NOMO-1 treated with dmso at 0.1 percent for 144 hours (cell line): ENCODE results near the gene HES2.
"Not testable (repeated sequence)": the region's sequence is repeated elsewhere in the genome, so short reads cannot be mapped to it uniquely, and the experiment has no call there.

ENCODE experiments used
- DNase-seq: peaks from one replicate; lab custom pipeline; 2025; ENCODE audit not compliant: unreplicated experiment; lab: John Stamatoyannopoulos, UW

HES2 gene

DNA sequence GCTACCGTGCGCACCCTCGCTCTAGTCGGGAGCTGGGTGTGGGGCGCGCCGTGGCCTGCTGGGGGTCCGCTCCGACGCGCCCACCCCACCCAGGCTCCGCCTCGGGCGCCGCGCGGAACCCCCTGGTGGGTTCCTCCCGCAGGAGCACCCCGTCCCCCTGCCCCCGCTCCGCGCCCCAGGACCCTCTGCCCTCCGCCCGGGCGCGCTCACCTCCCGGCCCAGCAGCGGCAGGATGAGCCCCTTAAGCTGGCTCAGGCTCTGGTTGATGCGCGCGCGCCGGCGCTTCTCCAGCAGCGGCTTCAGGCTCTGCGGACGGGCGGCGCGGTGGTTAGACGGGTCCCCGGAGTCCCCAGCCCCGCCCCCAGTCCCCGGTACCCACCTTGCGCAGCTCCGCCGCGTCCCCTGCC is 319 bp downstream of the HES2 start:
- DNase-seq: no peak

DNA sequence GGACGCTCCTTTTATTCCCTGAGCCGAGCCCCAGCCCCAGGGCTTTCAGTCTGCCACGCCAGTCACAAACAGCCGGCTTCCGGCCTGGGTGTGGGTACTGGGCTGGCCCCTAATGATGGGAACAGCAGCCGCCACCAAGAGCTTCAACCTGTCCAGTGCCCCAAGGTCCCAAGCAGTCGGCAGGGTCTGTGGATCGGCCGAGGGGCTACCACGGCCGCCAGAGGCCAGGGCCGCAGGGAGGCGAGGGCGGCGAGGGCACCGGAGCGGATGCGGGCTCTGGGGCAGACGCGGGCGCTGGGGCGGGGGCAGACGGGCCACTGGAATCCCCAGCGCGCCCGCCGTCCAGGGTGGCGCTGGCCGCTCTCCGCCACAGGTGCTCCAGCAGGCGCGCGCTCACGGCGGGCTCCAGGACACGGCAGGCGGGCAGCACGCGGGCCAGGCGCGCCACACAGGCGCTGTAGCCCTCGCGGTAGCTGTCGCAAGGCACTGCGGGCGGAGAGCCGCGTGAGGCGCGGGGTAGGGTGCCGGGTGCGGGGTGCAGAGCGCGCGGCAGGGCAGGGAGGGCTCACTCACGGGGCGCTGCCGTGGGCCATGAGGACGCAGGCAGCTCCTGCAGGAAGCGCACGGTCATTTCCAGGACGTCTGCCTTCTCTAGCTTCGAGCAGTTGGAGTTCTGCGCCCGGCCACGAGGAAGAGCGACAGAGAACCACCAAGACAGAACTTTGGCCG is 887 bp downstream of the HES2 start:
- no peak for DNase-seq

DNA sequence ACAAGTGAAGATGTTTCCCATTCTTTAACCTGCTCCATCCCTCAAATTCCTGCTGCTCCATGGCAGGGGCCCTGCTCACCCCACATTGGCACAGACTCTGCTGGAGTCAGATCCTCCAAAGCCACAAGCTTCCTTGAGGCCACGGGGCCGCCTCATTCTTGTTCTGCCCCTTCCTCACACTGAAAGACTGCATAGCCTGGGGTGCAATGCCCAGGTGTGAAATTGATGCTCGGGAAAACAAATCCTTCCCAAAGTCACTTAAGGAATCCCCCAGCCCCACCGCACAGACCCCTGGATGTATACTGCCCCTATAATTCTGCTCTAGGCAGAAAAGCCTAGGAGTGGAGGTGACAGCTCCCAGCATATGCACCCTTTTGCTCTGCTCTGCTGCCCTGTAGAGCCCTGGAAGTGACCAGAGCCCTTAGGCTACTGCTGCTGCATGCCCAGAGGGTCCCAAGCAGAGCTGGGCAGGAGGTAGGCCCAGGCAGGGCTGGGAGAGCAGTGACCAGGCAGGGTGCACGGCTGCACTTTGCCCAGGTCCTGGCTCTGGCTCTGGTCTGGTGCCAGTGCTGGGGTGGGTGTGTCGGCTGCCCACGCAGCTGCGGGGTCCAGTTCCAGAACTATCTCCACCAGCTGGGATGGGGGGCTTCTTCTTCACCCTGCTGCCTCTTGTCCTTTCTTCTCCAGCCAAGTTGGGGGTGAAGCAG is 1.6 kb downstream of the HES2 start:
- no peak for DNase-seq

DNA sequence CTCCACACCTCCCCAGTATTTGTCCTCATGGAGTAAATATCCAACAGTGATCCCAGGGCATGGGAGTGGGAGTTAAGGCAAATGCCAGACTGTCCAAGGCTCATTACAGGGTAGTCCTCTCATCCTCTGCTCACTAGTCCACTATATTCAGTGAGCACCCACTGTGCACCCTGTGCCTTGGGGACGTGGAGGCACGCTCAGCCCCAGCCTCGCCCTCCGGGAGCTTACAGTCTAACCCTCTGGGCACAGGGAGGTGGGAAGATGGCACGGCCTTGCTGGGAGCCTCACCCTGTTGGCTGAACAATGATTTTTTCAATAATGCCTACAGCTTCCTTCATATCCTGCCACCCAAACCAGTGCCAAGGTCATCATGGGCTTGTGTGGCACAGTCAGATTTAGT is 2.8 kb downstream of the HES2 start:
- no peak for DNase-seq

DNA sequence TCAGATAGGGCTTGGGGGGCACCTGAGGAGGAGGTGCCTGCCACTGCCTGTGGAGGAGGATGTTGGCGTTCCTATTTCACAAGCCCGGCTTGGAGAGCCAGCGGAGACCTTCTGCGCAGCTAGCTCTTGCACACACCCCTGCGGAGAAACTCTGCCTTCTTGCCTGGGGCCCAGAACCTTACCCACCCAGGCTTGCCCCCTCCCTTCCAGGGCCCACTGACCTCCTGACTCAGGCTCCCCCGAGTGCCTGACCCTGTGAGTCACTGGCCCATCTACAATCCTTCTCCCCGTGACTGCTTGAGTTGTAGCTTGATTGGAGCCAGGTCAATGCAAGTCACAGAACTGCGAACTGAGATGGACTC is 3.4 kb downstream of the HES2 start:
- DNase-seq: no peak

DNA sequence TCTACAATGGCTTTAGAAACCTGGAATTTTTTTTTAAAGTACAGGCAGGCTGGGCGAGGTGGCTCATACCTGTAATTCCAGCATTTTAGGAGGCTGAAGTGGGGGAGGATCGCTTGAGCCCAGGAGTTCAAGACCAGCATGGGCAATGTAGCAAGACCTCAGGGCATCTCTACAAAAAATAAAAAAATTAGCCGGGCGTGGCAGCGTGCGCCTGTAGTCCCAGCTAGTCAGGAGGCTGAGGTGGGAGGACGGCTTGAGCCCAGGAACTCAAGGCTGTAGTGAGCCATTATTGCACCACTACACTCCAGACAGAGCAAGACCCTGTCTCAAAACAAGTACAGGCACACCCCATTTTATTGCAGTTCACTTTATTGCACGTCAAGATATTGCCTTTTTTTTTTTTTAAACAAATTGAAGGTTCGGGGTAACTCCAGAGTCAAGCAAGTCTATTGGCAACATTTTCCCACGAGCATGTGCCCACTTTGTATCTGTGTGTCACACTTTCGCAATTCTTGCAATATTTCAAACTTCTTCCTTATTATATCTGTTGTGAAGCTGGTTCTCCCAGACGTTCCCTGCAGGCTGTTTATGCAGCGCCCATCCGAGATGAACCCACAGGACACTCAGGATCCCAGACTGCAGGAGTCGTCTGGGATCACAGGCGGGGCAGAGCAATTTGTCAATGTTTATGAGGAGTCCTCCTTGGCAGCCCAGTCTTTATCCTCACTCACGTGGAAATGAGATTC is 4.7 kb downstream of the HES2 start:
- no peak for DNase-seq

DNA sequence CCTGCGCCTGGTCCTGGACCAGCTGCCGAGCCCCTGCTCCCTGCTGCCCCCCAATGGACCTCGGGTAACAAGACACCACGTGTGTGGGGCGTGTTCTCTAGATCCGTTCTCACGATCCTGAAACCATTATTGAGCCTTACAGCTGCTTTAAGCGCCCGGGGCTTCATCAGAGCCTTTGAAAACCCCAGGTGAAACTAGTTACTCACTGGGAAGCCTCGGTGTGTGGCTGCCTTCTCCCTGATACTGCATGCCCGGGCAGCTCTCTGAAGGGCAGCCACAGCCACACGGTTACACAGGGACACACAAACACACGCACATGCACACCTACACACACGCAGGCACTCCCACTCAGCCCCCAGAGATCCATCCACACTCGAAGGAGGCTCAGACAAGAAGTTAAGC is 5.3 kb downstream of the HES2 start:
- DNase-seq: no peak

DNA sequence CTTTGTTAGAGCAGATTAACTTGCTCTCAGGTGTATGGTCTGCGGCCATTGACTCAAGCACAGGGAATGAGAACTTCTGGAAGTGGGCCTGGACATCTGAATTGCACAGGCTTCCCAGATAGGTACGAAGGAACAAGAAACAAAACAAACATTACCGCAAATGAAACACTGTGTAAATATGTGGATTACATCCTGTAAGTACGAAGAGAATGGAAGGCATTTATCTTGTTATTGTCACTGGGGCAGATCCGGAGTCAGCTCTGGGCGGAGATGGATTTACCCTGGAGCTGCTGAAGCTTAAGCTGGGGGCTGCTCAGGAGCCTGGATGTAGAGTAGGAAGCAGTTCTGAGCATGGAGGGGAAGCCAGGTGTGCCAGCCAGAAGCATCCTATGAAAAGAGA is 6.8 kb downstream of the HES2 start:
- DNase-seq: no peak

DNA sequence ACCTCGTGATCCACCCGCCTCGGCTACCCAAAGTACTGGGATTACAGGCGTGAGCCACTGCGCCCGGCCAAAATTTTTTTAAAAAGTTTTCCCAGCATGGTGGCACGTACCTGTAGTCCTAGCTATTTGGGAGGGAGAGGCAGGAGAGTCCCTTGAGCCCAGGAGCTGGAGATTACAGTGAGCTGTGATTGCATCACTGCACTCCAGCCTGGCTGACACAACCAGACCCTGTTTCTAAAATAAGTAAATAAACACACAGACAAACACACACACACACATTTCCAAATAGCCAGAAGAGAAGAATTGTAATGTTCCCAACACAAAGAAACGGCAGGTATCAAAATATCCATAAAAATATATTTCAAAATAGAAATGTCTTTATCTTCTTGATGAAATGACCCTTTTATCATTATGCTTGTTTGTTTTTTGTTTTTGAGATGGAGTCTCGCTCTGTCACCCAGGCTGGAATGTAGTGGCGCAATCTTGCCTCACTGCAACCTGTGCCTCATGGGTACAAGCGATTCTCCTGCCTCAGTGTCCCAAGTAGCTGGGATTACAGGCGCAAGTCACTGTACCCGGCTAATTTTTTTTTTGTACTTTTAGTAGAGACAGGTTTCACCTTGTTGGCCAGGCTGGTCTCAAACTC is 9.3 kb downstream of the HES2 start:
- DNase-seq: no peak

DNA sequence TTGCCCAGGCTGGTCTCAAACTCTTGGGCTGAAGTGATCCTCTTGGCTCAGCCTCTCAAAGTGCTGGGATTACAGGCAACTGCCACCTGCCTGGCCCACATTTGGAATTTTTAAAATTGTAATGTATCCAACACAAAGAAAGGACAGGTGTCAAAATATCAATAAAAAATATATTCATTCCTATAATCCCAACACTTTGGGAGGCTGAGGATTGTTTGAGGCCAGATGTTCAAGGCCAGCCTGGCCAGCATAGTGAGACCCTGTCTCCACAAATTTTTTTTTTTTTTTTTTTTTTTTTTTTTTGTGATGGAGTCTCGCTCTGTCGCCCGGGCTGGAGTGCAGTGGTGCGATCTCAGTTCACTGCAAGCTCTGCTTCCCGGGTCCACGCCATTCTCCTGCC is 10.0 kb downstream of the HES2 start:
- no peak for DNase-seq

DNA sequence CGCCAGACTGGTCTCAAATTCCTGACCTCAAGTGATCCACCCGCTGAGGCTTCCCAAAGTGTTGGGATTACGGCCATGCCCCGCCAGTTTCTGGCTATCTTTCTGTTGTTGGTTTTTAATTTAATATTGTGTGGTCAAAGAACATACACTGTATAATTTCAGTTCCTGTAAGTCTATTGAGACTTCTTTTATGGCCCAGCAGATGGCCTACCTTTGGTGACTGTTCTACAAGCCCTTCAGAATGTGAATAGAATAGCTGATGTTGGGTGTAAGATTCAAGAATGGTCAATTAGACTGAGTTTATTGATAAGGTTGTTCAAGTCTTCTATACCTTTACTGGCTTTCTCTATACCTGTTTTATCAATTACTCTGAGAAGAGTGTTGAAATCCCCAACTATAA is 10.7 kb downstream of the HES2 start:
- DNase-seq: no peak

DNA sequence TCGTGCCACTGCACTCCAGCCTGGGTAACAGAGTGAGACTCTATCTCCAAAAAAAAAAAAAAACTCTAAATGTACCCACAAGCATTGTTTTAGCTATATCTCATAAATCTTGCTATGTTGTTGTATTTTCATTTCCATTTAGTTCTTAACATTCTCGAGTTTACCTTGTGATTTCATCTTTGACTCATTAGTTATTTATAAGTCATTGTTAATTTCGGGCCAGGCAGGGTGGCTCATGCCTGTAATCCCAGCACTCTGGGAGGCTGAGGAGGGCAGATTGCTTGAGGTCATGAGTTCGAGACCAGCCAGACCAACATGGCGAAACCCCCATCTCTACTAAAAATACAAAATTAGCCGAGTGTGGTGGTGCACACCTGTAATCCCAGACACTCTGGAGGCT is 11.7 kb downstream of the HES2 start:
- no peak for DNase-seq

DNA sequence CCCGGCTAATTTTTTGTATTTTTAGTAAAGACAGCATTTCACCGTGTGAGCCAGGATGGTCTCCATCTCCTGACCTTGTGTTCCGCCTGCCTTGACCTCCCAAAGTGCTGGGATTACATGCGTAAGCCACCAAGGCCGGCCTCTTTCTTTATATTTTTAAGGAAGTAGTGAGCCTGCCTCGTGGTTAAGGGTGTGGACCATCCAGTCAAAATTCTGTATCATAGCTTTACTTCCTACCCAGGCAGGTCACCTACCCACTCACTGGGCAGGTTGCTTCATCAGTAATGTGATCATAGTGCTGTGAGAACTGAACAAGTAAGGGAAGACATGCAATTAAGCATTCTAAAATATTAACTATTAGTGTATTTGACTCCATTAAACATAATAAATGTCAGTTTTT is 18.0 kb downstream of the HES2 start:
- DNase-seq: peak; percentile 83

DNA sequence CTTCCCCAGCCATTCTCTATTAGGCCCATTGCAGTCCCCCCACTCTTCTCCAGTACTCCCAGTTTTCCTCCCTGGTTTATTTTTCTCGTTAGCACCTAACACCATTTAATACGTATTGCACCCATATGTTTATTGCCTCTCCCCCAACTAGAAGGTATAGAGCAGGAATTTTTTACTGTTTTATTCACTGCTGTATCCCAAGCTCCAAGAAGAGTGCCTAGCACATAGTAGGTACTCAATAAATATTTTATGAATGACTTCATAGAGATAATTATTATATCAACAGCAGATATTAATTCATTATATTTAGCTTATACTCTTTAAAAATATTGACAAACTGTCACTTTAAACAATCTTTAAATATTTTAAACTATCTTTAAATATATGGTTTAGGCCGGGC is 20.4 kb downstream of the HES2 start:
- DNase-seq: no peak

DNA sequence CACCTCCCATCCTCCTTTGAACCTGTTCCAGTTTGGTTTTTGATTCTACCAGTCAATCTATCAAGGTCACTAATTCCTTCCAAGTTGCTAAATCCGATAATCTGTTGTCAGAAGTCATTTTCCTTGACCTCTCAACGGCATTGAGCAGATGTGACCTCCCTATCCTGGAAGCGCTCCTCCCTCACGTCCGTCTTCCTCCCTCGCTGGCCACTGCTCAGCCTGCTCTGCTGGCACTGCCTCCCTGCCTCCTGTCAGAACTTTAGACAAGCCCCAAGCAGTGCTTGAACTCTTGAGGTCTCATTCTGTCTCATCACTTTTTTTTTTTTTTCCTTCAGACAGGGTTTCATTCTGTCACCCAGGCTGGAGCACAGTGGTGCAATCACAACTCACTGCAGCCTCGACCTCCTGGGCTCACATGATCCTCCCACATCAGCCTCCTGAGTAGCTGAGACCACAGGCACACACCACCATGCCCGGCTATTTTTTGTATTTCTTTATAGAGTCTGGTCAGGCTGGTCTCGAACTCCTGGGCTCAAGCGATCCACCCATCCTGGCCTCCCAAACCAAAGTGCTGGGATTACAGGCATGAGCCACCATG is 21.8 kb downstream of the HES2 start:
- no peak for DNase-seq

DNA sequence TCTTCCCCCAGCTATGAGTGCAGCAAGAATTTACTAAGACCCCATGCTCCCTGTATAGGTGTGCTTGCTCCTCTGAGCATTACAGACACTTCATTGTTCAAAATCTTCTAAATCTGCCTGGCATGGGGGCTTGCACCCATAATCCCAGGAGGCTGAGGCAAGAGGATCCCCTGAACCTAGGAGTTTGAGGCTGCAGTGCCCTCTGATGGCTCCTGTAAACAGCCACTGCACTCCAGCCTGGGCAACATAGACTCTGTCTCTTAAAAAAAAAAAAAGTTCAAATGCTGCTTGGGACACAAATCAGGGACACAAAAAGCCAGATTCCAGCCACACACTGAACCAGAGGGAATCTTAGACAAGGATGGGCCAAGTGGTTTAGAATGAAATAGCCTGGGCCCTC is 22.7 kb downstream of the HES2 start:
- no peak for DNase-seq

DNA sequence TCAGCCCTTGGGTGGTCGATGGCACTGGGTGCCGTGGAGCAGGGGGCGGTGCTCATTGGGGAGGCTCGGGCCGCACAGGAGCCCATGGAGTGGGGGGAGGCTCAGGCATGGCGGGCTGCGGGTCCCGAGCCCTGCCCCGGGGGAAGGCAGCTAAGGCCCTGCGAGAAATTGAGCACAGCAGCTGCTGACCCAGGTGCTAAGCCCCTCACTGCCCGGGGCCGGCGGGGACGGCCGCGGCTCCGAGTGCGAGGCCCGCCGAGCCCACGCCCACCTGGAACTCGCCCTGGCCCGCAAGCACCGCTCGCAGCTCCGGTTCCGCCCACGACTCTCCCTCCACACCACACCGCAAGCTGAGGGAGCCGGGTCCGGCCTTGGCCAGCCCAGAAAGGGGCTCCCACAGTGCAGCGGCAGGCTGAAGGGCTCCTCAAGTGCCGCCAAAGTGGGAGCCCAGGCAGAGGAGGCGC is 23.9 kb downstream of the HES2 start:
- not testable (repeated sequence) for DNase-seq

DNA sequence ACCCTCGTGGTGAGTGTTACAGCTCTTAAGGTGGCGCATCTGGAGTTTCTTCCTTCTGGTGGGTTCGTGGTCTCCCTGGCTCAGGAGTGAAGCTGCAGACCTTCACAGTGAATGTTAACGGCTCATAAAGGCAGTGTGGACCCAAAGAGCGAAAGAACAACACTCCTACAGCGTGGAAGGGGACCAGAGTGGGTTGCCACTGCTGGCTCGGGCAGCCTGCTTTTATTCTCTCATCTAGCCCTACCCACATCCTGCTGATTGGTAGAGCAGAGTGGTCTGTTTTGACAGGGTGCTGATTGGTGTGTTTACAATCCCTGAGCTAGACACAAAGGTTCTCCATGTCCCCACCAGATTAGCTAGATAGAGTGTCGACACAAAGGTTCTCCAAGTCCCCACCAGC is 24.6 kb downstream of the HES2 start:
- DNase-seq: not testable (repeated sequence)

DNA sequence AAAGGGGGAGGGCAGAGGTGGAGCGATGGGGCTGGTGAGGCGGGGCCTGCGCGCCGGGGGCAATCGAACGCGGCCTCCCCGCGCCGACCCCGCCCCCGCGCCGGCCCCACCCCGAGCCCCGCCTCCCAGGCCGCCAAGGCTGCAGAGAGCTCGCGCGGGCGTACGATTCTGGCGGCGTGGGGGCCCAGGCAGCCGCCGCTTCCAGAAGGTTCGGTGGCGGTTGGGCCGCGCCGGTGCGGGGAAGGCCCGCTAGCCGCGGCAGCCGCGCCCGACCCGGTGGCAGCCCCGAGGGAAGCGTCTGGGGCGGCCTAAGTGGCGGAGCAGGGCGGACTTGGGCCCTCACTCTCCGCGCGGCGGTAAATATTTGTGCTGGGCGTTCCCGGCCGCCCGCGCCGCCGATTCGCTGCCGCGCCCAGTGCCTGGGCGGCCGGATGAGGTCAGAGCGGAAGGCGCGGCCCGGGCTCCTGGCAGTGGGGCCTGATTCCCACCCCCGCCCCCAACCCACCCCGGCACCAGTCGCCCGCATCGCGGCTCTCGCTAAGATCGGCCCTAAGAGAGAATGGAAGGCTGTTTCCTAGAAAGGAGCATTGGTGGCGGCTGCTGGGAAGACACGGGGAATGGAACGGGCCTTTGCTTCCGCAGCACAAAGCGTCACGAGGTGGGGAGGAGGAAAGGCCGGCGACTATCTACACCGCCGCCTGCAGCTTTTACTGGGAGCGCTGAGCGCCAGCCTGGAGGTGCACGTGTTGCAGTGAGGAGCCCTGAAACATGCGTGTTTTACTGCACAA is 26.1 kb downstream of the HES2 start, which contains the start of gene ACOT7:
Gene ACOT7, minus strand, starts transcription at position 368 of the 788 bp plus-strand sequence. CDS start 368 bp downstream, outside the sequence.
- DNase-seq: peak; percentile 88

DNA sequence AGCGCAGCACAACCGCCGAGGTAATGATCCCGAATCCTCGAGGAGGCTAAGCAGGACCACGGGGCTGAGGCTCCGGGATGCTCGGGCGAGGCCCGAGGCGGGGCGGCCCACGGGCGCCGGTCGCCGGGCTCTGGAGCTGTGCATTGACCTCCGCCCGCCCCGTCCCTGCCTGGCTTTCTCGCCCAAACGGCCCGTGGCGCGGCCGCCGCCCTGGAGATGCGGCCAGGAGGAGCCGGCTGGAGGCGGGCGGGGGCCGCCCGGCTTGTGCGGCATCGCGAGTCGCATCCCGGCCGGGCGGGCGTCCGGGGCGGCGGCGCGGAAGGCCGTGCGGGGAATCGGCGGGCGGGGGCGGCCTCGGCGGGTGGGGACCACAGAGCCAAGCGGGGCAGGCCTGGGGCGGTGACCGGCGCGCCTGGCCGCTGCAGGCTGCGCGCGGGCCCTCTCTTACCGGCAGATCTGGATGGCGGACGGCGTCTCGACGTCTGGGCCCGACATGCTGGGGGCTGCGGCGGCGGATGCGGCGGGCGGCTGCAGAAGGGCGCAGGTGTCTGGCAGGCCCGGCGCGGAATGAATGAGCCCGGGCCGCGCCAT is 26.8 kb downstream of the HES2 start:
- DNase-seq: no peak
